Caki2 (cell line): ENCODE results near the gene LGALS8. TPM values are rescaled to one million over a fixed set of nuclear protein-coding genes. Genes with fewer than 3 reads are reported as not detected.
"Not testable (repeated sequence)": the region's sequence is repeated elsewhere in the genome, so short reads cannot be mapped to it uniquely, and the experiment has no call there.

ENCODE experiments used
- DNase-seq: peaks from one replicate; pipeline ENCODE4 v3.0.0-alpha.2; 2015; ENCODE audit warnings: low read depth
- in situ Hi-C: cut with HindIII; loops from 2 replicates; pipeline ENCODE4 v1.10.0; 2016; ENCODE audit warnings: low sequenced_read_pairs, low pct_unique_long_range_greater_than_20kb, mixed read lengths
- total RNA-seq: library from RNA; depleted of rRNA; stranded (reverse); fragments of >200 nt; shearing (Covaris generic); gene quantifications from 2 replicates; pipeline ENCODE4 v1.2.3, GENCODE V29; 2014; ENCODE audit warnings: low replicate concordance; rRNA removed

Gene LGALS8
- total RNA-seq, 1 experiment from 2014 or later = 59.0 TPM

GRCh38 chr1:236561976-236562375 is 38.2 kb downstream of the LGALS8 start:
- in situ Hi-C loops = no loop called here
- no peak for DNase-seq

- no peak for DNase-seq
- in situ Hi-C loops = no loop called here
These were observed 41.7 kb downstream of the LGALS8 start for GRCh38 chr1:236565530-236565929.

- DNase-seq = no peak
- in situ Hi-C loops = no loop called here
These were observed 44.6 kb downstream of the LGALS8 start for GRCh38 chr1:236568285-236568894.

GRCh38 chr1:236575523-236575922 is 51.7 kb downstream of the LGALS8 start:
- in situ Hi-C loops = no loop called here
- DNase-seq = no peak

GRCh38 chr1:236576004-236576403 is 52.2 kb downstream of the LGALS8 start:
- DNase-seq = no peak
- in situ Hi-C loops = no loop called here

- in situ Hi-C loops = not testable (repeated sequence)
These were observed 53.3 kb downstream of the LGALS8 start for GRCh38 chr1:236577041-236577440.

GRCh38 chr1:236578661-236579060 is 54.9 kb downstream of the LGALS8 start:
- no peak for DNase-seq
- in situ Hi-C loops = no loop called here

More at GRCh38 chr1:236577041-236577440, 53.3 kb downstream of the LGALS8 start:
- not testable (repeated sequence) for DNase-seq

GRCh38 chr1:236580404-236580803 is 56.6 kb downstream of the LGALS8 start:
- DNase-seq, in situ Hi-C loops: not testable (repeated sequence)

GRCh38 chr1:236581528-236581927 is 57.7 kb downstream of the LGALS8 start:
- in situ Hi-C loops = no loop called here
- DNase-seq = no peak

- DNase-seq = no peak
- in situ Hi-C loops = no loop called here
These were observed 65.7 kb downstream of the LGALS8 start for GRCh38 chr1:236589531-236589930.

GRCh38 chr1:236590553-236591150 is 66.9 kb downstream of the LGALS8 start:
- in situ Hi-C loops = no loop called here
- no peak for DNase-seq

- in situ Hi-C loops = no loop called here
- DNase-seq = no peak
These were observed 78.4 kb downstream of the LGALS8 start for GRCh38 chr1:236602171-236602570.

Other genes with a start within 250 kb of the LGALS8 start
- gene ERO1B, start 242.0 kb upstream of the LGALS8 start, total RNA-seq = 4.1 and 7.6 TPM in 2 replicates
- gene EDARADD, start 129.7 kb upstream of the LGALS8 start, total RNA-seq = not detected in 2 replicates
- 1.6 and 5.1 TPM in 2 replicates for gene HEATR1, start 80.5 kb downstream of the LGALS8 start, total RNA-seq
- gene ACTN2, start 162.5 kb downstream of the LGALS8 start, total RNA-seq = 0.71 and 4.8 TPM in 2 replicates